IPS DF 4.7 (cell line): ENCODE results near the gene HLA-DOA.

ENCODE experiments used
- DNase-seq: peaks from one replicate; pipeline ENCODE4 v3.0.0-alpha.2; 2013; ENCODE audit warnings: low spot score; ENCODE audit errors: extremely low read depth

Gene HLA-DOA

DNA sequence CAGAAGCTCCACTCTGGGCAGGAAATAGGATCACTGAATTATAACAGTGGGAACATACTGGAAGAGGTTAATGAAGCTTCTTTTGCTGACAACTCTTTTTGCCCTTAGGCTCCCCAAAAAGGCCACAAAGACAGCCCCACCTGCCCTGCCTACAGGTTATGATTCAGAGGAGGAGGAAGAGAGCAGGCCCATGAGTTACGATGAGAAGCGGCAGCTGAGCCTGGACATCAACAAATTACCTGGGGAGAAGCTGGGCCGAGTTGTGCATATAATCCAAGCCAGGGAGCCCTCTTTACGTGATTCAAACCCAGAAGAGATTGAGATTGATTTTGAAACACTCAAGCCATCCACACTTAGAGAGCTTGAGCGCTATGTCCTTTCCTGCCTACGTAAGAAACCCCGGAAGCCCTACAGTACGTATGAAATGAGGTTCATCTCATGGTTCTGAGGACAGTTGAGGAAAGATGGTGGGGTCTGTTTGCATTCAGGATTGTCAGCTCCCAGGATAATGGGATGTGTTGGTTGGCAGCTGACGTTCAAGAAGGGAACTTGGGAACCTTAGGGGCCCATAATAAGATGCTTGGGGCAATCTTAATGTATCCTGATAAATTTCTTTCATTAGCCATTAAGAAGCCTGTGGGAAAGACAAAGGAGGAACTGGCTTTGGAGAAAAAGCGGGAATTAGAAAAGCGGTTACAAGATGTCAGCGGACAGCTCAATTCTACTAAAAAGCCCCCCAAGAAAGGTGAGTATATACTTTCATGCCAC is 29.5 kb downstream of the HLA-DOA start:
- no peak for DNase-seq

DNA sequence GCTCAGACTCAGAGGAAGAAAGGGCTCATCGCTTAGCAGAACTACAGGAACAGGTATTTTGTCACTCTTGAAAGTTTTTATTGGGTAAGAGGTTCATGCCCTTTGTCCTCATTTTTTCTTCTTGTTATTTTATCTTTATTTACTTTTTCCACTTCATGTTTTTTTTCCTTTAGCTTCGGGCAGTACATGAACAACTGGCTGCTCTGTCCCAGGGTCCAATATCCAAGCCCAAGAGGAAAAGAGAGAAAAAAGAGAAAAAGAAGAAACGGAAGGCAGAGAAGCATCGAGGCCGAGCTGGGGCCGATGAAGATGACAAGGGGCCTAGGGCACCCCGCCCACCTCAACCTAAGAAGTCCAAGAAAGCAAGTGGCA is 31.5 kb downstream of the HLA-DOA start:
- no peak for DNase-seq

DNA sequence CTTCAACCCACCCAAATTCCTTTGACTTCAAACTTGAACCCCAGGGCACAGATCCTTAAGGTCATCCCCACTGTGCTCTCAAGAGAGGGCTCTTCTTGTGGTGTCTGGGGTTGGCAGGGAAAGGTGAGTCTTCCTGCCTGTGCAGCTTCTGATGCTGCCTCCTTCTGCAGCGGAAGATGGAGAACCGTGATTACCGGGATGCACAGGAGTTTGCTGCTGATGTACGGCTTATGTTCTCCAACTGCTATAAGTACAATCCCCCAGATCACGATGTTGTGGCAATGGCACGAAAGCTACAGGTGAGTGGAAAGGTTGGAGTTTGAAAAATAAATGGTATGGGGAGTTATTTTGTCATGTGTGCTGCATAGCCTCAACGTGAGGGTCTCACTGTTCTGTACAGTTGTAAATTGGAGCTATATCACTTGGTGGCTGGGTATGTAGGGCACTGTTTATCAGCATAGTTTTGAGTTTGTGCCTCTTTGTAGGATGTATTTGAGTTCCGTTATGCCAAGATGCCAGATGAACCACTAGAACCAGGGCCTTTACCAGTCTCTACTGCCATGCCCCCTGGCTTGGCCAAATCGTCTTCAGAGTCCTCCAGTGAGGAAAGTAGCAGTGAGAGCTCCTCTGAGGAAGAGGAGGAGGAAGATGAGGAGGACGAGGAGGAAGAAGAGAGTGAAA is 32.0 kb downstream of the HLA-DOA start:
- no peak for DNase-seq

DNA sequence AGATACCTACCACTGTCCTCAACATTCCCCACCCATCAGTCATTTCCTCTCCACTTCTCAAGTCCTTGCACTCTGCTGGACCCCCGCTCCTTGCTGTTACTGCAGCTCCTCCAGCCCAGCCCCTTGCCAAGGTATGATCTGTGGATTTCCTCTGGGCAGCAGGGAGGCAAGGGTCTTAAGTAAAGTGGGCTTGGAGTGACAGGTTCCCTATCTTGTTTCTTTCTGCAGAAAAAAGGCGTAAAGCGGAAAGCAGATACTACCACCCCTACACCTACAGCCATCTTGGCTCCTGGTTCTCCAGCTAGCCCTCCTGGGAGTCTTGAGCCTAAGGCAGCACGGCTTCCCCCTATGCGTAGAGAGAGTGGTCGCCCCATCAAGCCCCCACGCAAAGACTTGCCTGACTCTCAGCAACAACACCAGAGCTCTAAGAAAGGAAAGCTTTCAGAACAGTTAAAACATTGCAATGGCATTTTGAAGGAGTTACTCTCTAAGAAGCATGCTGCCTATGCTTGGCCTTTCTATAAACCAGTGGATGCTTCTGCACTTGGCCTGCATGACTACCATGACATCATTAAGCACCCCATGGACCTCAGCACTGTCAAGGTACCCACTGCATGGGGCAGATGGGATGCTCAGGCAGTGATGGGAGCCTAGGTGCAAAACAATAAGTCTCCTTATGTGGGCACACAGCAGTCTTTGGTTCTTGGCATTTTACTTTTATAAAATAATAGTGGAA is 32.9 kb downstream of the HLA-DOA start:
- DNase-seq, result no peak

DNA sequence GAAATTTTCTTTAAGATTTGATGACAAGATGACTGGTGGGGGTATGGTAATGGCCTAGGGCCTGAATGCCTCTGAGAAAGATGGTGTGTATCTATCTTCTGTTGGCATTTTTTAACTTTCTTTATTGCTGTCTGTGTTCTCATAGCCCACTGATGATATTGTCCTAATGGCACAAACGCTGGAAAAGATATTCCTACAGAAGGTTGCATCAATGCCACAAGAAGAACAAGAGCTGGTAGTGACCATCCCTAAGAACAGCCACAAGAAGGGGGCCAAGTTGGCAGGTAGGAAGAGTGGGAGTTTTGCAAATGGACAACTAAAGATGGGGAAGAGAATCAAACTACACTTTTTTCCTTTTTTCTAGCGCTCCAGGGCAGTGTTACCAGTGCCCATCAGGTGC is 33.5 kb downstream of the HLA-DOA start:
- no peak for DNase-seq

DNA sequence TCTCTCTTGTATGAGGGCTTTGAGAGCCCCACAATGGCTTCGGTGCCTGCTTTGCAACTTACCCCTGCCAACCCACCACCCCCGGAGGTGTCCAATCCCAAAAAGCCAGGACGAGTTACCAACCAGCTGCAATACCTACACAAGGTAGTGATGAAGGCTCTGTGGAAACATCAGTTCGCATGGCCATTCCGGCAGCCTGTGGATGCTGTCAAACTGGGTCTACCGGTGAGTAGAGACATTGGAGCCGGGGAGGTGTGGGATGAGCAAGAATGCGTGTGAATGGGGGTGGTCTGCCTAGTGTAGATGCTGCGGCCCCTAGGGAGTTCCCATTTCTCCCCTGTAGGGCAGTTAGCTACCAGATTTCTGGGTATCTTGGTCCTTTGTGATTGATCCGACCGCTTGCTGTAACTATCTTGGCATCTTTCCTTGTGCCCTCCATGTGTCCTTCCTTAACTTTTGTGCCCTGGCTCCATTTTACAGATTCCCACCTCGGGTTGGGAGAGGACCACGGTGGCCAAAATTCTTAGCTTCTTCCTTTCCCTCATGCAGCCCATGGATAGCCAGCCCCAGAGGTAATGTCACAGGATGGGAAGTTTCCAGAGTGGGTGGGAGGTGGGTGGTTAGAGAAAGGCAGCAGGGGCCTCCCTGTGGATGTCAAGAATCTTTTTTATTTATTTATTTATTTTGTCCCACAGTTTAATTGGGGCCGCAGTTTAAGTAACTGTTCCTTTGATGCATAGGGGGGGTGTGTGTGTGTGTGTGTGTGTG is 34.7 kb downstream of the HLA-DOA start:
- DNase-seq, result no peak

DNA sequence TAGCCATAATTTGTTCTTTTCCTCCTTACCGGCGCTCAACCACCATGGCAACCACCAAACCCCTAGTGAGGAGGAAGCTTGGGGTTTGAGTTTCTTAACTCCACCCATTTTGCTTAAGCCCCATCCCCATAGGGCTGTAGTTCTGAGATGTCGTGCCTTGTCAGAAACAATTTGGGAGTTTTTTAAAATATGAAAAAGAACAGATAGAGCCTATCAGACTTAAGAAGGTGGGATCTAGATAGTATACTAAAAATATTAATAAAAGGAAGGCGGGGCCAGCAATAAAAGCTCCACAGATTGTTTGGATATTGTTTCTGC is 35.4 kb downstream of the HLA-DOA start:
- DNase-seq, result no peak

DNA sequence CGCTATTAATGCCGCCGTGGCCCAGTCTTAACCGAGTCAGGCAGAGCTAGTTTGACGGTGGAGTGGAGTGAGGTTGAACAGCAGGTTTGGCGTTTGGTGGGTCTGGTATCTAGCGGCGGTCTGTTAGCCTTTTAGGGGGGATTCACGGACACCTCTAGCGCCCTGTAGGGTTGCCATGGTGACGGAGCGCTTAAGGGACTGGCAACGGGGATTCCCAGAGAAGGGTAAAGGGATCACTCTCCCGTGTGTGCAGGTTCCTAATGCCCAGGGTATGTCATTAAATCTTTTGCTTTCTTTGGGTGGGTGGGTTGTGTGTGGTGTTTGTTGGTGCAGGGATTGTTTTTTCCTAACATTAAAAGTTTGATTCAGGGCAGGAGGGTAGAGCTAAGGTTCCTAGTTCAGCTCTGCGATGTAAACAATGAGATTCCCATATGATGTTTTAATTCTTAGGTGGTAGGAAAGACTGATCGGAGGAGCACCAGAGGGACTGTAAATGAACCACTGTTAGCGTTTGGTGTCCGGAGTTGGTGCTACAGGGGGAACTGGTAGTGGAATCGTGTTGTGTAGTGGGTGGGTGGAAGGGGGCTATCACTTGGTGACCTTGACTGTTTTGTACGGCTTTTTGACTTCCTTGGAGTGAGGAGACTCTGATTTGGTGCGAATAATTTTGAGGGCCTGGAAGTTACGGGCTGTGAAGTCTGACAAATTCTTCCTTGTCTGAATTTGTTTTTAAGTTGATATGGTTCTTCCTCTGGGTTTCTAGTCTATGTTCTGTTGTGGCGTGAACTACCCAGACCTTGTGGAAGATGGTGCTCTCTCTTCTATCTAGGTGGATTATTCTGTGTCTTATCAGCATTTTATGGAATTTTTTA is 36.0 kb downstream of the HLA-DOA start:
- DNase-seq, result no peak

DNA sequence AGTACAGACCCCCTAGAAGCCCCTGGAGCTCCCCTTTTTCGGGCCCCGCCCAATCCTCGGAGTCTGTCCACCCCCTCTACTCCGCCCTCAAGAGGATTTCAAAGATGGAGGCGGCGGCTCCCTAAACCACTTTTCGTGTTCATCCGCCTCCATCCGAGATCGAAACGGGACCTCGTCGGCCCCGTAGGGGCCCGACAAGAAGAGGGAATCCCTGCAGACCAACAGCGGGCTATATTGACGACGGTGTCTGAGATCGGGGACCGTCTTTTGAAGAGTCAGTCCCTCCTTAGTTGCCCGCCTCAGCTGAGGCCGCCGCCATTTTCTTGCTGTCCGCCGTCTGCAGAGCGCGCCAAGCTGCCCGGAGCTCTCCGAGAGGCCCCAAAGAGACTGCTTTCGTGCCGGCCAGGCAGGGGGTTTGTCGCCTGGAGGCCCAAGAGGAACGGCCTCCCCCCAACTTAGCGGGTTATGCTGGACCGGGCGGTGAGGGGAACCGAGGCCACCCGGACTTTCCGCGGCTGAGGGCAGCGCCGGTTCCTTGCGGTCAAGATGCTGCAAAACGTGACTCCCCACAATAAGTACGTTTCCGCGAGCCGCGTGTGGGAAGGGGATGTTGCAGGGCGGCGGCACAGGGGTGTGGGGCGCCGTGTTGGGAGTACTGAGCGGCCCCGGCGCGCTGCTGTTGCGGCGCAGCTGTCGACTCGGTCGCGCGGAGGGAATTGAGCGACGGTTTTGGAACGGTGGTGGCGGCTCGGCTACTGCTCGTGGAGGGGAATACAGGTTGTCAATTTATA is 36.8 kb downstream of the HLA-DOA start:
- DNase-seq, result no peak

DNA sequence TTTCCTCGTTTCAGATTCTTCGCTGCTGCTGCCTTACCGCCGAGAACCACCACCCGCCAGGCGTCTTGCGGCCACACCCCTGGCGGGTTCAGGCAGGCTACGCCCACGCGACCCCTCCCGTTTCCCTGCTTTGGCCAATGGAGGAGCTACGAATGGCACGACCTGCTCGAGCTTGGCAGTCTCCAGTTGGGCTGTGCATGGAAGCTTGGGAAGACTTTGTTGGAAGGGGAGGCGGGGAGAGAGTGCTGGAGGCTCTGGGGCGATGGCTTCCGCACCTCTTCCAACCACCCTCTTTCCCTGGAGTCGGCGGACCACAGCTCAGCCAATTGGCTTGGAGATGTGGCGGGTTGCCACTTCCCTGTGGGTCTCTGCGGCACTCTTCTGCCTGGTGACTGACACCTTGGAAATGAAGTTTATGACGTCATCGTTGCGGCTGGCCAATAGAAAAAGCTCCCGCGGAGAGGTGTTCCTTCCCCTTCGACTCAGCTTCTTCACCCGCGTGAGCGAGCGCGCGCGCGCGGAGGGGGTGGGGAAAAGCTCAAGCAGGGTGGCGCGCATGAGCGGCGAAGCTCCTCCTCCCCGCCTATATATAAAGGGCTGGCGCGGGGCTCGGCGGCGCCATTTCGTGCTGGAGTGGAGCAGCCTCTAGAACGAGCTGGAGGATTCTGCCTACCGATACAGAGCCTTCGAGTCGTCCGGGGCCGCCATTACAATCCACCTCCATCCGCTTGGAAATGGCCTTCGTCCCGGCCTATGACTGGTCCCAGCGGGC is 37.6 kb downstream of the HLA-DOA start:
- peak; percentile 96 for DNase-seq

DNA sequence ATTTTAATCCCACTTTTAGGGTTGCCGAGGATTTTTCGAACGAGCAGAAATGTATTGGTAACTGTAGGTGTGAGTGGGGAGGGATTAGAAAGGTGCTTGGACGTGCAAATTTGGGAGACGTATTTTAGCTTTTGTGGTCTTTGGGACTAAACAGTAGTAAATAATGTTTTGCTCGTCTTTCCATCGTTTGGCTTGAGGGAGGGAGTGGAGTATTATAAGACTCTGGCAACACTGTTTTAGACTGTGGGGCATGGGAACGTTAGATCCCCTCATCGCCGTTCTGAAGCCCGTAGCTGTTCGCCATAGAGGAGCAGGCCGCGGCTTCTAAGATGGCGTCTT is 38.2 kb downstream of the HLA-DOA start:
- no peak for DNase-seq

DNA sequence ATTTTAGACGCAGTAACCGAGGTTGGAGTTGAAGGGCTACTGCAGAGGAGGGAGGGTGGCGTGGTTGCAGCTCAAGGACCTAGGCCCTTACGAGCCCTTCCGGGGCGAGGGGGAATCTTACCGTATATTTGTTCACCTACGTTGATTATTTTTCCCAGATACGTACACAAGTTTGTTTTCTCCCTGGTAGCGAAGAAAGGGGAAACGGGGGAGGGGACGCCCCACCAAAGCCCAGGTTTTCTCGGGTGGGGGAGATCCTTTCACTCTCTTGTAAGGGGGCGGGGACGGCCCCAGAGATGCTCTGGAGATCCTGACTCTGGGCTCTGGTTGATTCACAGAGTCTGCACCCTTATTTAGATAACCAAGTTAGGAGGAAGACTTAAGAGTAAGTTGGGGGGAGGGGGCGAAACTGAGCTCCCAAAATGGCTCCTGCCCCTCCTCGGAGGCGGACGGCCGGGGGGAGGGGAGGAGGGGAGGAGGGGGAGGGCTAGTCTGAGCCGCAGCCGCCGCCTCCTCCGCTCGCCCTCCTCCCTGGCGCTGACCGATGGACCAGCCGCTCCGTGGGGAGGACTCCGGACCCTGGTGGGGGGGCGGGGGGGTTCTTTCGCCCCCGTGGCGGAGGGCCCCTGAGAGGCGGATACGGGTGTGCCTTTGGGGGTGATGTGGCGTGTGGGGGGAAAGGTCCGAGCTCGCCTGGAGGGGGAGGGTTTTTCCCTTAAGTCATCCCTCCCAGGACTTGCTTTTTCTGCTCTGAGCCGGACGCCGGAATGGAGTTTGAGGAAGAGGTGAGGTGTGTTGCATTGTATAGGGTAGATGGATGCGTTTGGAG is 38.8 kb downstream of the HLA-DOA start:
- no peak for DNase-seq

DNA sequence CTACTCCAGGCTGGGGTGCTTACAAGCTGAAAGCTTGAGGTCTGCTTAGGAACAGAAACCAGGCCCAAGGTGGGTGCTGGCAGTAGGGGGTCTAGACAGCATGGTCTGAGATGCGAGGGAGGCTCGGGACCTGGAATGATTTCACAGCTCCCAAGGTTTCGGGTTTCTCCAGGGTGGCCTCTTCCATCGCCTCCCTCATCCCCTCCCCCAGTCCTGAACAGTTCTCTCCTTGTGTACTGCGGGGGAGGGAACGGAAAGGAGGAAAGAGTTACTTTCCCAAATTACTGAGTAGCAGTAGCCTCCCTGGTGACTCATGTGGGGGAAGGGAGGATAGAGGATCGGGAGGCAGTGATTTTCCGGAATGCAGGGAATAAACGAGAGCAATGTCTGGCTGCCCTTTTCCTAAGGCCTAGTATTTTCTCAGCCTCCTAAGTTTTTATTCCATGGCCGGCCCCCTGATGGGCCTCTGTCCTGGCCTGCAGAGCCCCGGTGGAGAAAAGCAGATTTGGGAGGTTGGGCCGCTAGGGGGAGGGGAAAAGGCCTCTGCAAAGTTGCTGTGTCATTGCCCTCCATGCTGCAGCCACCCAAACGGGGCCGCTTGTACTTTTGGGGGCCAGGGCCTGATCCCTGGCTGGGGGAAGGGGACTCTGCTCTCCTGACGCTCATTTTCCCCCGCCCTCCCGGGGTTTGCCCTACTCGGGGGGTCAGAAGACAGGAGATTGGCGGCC is 39.5 kb downstream of the HLA-DOA start:
- DNase-seq, result no peak

DNA sequence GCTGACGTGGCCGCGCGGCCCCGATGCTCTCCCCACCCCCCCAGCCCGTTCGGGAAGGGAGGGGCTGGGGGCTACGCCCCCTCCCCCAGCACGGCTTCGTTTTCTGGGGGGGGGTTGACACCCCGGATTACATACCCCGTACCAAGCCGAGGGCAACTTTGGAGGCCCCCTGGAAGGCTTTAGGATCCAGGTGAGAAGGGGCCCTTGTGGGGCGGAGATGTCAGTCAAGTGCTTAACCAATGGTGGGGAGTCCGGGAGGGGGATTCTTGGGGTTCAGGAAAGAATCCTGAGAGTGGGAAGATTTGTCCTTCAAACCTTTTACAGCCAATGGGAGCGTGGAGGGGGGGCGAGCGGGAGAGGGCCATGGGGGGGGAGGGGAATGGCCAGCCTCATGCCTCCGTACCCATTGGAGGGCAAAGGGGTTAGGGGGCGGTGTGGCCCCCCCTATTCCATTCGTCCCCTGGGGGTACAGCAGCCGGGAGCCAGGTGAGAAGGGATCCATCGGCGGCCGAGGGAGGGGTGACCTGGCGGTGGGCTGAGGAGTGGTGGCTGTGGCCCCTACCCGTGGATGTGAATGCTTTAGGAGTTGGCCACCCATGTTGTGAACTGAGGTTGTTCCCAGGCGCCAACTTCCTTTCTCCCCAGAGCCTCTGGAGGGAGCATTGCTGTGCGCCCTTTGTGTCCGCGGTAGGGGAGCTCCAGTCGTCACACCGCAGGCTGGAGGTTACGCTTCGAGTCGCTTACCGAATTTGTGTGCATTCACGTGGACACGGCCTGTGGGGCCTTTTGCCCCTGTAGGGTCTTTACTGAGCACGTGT is 40.3 kb downstream of the HLA-DOA start:
- peak; percentile 60 for DNase-seq

DNA sequence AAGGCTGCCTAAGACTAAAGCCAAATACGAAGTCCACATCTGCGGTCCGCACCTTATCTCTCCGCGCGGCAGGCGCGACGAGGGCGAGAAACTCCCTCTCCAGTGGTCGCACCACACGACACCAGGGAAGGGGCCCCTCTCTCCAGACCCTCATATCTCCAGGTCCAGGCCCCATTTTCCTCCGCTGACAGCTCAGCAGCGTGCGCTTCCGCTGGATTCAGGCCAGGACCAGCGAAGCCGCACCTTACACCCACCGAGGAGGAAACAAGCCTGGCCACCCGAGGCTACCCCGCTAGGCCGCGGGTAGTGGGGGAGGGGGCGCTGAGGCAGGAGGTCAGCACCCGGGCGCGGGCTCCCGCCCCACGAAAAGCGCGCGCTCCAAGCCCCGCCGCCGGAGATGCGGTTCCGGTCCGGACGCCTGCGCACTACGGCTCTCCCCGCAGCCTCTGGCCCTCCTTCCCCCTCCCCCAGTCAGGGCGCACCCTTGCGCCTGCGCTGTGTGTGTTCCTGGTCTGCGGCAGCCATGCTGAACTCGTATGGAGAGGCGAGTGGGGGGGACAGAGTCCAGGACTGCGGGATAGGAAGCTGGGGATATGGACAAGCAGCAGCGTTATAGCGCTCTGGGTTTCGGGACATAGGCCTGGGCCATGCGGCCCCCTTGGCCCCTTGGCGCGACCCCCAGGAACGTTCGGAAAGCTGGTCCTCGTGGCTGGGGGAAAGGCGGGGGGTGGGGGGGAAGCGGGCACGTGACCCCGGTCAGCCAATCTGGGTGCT is 41.1 kb downstream of the HLA-DOA start, which contains the start of gene BRD2:
BRD2 (plus strand) TSS at position 502 of the 774 bp plus-strand sequence. CDS start 4,305 bp downstream, outside the sequence.
- DNase-seq, result peak; percentile 78
